Uterus (tissue), 4 donors: Measurements from ENCODE around the gene FCER1A. TPM values are rescaled to one million over a fixed set of nuclear protein-coding genes. Genes with fewer than 3 reads are reported as not detected.
"Not testable (repeated sequence)": the region's sequence is repeated elsewhere in the genome, so short reads cannot be mapped to it uniquely, and the experiment has no call there.

Experiments
- DNase-seq, 2 donors: peaks; one replicate each; pipeline ENCODE4 v3.0.0-alpha.2; 2019 to 2020
- H3K27ac ChIP-seq, 2 donors: fragments of 200-600 bp; sonication (generic); 1 replicate in 1 of 2; 2 replicates in 1 of 2; pipeline ENCODE4 v1.5.1; 2016 to 2018
- H3K27me3 ChIP-seq, 2 donors: fragments of 200-600 bp; sonication (generic); one replicate each; pipeline ENCODE4 v1.5.1; 2018 to 2019; ENCODE audit warnings: control low read depth in 1 of 2
- H3K36me3 ChIP-seq, 2 donors: fragments of 200-600 bp; sonication (generic); one replicate each; pipeline ENCODE4 v1.5.1; 2019; ENCODE audit warnings: control low read depth in 1 of 2
- H3K4me1 ChIP-seq, 2 donors: fragments of 200-600 bp; sonication (generic); one replicate each; pipeline ENCODE4 v1.5.1; 2018 to 2019; ENCODE audit warnings: control low read depth in 1 of 2
- H3K4me3 ChIP-seq, 2 donors: fragments of 200-600 bp; sonication (generic); 1 replicate in 1 of 2; 2 replicates in 1 of 2; pipeline ENCODE4 v1.5.1; 2018 to 2019; ENCODE audit warnings: mild to moderate bottlenecking in 1 of 2
- H3K9me3 ChIP-seq, 2 donors: fragments of 200-600 bp; sonication (generic); one replicate each; pipeline ENCODE4 v1.5.1; 2019; ENCODE audit warnings: control low read depth in 1 of 2
- POLR2A ChIP-seq, 2 donors: fragments of 450-650 bp; IDR thresholded peaks; one replicate each; pipeline ENCODE4 v1.6.1; 2016; ENCODE audit warnings: antibody characterized with exemption in 2 of 2, mild to moderate bottlenecking in 1 of 2, moderate library complexity in 1 of 2
- intact Hi-C: fragments of 100-400 bp; cut with DNase I; formaldehyde crosslinking; loops from one replicate; pipeline ENCODE4 v1.15.1; 2023; ENCODE audit warnings: low total_unique reads
- total RNA-seq, 4 donors: library from RNA; depleted of rRNA in 3 of 4; stranded (reverse); fragments of >200 nt in 3 of 4; gene quantifications; one replicate each; pipeline versions ENCODE4 v1.1.0 to v1.2.4, GENCODE V29; 2014 to 2023
- TF ChIP-seq, protein P1 (sequence below), 4 experiments: fragments of 200-600 bp in 2 of 4; fragments of 450-650 bp in 2 of 4; sonication (generic) in 2 of 4; IDR thresholded peaks; one replicate each; pipeline ENCODE4 v1.5.1; 2016 to 2019; ENCODE audit warnings: antibody characterized with exemption in 4 of 4, mild to moderate bottlenecking in 2 of 4, moderate library complexity in 1 of 4
- donor health status: DM: yes; HTN: yes; CAD: no.

Gene FCER1A
- total RNA-seq, 4 donors from 2014 or later = 0.76 to 1.5 TPM; not detected in 2

DNA sequence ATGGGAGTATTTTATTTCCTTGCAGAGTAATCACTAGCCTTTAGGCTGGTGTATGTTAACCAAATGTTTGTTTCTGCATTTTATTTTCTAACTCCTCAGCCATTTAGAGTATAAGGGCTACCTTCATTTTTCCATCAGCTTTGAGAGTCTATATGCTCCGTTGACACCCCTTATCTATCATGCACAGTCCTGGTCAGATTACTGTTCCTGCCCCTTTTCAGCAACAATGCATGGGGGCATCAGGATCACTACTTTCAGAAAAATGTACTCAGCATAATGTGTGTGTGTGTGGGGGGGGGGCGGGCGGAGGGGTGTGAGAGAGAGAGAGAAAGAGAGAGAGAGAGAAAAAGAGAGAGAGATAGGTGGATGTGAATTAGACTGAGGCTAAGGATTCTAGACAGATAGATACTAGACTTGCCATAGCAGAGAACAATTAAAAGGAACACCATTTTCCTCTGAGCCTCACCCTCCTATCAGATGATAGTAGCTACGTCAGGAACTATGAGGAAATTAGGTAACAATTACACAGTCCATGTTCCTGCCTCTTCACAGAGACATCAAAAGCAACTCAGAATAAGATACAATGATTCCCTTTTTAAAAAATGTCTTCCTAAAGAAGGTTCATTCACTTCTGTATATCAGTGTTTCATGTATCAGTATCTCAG lies 40.8 kb downstream of the FCER1A start:
- no peak for TF ChIP-seq POLR2A (IDR thresholded peaks at IDR 0.05)
- TF ChIP-seq, protein P1, sequence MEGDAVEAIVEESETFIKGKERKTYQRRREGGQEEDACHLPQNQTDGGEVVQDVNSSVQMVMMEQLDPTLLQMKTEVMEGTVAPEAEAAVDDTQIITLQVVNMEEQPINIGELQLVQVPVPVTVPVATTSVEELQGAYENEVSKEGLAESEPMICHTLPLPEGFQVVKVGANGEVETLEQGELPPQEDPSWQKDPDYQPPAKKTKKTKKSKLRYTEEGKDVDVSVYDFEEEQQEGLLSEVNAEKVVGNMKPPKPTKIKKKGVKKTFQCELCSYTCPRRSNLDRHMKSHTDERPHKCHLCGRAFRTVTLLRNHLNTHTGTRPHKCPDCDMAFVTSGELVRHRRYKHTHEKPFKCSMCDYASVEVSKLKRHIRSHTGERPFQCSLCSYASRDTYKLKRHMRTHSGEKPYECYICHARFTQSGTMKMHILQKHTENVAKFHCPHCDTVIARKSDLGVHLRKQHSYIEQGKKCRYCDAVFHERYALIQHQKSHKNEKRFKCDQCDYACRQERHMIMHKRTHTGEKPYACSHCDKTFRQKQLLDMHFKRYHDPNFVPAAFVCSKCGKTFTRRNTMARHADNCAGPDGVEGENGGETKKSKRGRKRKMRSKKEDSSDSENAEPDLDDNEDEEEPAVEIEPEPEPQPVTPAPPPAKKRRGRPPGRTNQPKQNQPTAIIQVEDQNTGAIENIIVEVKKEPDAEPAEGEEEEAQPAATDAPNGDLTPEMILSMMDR (IDR thresholded peaks at IDR 0.05) = no peak
- Histone ChIP-seq H3K27me3 (no peaks in the 10 kb centered on the region), H3K4me3 (no peak overlapping the region), H3K4me1 (no peaks in the 10 kb centered on the region), H3K27ac (no peak overlapping the region), H3K9me3 (no peaks in the 10 kb centered on the region), H3K36me3 (no peaks in the 10 kb centered on the region)
- DNase-seq = no peak
- intact Hi-C loops = no loop called here

DNA sequence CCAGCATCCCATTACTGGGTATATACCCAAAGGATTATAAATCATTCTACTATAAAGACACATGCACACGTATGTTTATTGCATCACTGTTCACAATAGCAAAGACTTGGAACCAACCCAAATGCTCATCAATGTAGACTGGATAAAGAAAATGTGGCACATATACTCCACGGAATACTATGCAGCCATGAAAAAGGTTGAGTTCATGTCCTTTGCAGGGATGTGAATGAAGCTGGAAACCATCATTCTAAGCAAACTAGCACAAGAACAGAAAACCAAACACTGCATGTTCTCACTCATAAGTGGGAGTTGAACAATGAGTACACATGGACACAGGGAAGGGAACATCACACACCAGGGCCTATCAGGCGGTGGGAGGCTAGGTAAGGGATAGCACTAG lies 47.2 kb downstream of the FCER1A start:
- H3K36me3 ChIP-seq, H3K9me3 ChIP-seq, H3K27ac ChIP-seq, H3K4me1 ChIP-seq, H3K27me3 ChIP-seq, DNase-seq, H3K4me3 ChIP-seq, intact Hi-C loops: not testable (repeated sequence)

DNA sequence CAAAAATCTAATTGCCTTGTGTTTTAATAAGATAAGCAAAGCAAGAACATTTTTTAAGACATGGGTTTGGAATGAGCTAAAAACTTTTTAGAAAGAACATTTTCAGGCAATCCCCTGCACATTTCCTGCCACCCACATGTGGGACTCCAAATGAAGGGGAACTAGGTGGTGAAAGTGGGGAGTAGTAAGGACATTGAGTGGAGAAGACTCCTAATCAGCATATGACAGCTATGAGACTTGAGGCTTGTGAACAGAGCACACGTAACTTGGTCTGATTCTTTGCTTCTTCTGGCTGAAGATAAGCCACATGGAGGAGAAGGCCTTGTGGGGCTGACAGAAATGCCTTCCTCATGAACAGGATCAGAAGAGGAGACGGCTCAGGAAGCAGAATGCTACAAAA lies 50.3 kb downstream of the FCER1A start:
- H3K27me3 ChIP-seq = no peaks in the 10 kb centered on the region
- intact Hi-C loops = no loop called here

More for the DNA sequence above, 50.3 kb downstream of the FCER1A start:
- H3K27ac ChIP-seq = no peak overlapping the region
- TF ChIP-seq, protein P1 (IDR thresholded peaks at IDR 0.05) = no peak
- TF ChIP-seq POLR2A (IDR thresholded peaks at IDR 0.05) = no peak
- DNase-seq = no peak
- no peaks in the 10 kb centered on the region for H3K9me3 ChIP-seq
- H3K36me3 ChIP-seq = no peaks in the 10 kb centered on the region
- H3K4me3 ChIP-seq = no peak overlapping the region
- no peaks in the 10 kb centered on the region for H3K4me1 ChIP-seq

Other genes starting within 250 kb of the FCER1A start
- gene AIM2, start 225.6 kb upstream of the FCER1A start, total RNA-seq = 1 to 10 TPM in 1 of 4 donors, under 1 TPM in 1, not detected in 2; 0.55 to 4.1 TPM
- gene CADM3, start 130.7 kb upstream of the FCER1A start, total RNA-seq = 1 to 10 TPM in 3 of 4 donors, not detected in 1; 2.7 to 8.8 (median 5.6) TPM
- 100 to 1,000 TPM in 3 of 4 donors, 10 to 100 TPM in 1; 10.4 to 478 (median 192) TPM for gene ACKR1, start 97.5 kb upstream of the FCER1A start, total RNA-seq
- gene OR10J4, start 129.9 kb downstream of the FCER1A start, total RNA-seq = not detected
- not detected for gene OR10J1, start 137.4 kb downstream of the FCER1A start, total RNA-seq
- gene OR10J5, start 233.7 kb downstream of the FCER1A start, total RNA-seq = not detected